Stimulated activated CD4-positive, alpha-beta T cell treated with anti-CD3 and anti-CD28 coated beads, Interleukin-1b, Interleukin-23, amount 100 ng/mL, for 4 hours (primary cell): ENCODE results near the gene AMD1.
"Not testable (repeated sequence)": the region's sequence is repeated elsewhere in the genome, so short reads cannot be mapped to it uniquely, and the experiment has no call there.

Experiments used
- DNase-seq, 2 donors: peaks; one replicate each; pipeline ENCODE4 v3.0.0-alpha.2; 2020; ENCODE audit warnings: low read depth in 2 of 2

Gene AMD1

GRCh38 chr6:110877569-110877968 lies 3.0 kb downstream of the AMD1 start:
- no peak for DNase-seq

GRCh38 chr6:110878751-110879522 lies 4.4 kb downstream of the AMD1 start:
- DNase-seq, result no peak

- no peak for DNase-seq
Measured at GRCh38 chr6:110880651-110881050, 6.1 kb downstream of the AMD1 start.

GRCh38 chr6:110881546-110882273 lies 7.1 kb downstream of the AMD1 start:
- no peak for DNase-seq

GRCh38 chr6:110882274-110882619 lies 7.7 kb downstream of the AMD1 start:
- no peak for DNase-seq

DNA sequence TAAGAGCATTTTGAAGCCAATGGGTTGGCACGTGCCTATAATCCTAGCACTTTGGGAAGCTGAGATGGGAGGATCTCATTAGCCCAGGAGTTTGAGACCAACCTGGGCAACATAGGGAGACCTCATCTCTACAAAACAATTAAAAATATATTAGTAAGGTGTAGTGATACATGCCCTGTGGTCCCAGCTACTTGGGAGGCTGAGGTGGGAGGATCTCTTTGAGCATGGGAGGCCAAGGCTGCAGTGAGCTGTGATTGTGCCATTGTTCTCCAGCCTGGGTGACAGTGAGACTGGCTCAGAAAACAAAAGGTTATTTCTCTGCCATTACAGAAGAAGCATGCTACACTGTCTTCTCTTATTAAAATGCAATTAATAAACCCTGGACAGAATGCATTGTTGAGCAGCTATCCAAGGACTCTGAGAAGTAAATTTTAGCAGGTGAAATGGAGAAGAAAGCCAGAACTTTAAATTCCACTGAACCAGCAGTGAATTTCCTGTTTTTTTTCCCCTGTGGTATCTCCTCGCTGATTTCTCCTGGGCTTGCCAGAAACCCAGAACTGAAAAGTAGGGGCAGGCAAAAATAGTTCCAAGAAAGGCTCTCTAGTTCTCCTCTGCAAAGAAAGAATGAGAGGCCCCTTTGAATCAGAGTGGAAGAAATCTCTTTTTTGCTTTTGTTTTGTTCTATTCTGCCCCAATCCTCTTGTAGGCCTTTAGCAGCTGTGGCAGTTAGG lies 8.4 kb downstream of the AMD1 start:
- no peak for DNase-seq

DNA sequence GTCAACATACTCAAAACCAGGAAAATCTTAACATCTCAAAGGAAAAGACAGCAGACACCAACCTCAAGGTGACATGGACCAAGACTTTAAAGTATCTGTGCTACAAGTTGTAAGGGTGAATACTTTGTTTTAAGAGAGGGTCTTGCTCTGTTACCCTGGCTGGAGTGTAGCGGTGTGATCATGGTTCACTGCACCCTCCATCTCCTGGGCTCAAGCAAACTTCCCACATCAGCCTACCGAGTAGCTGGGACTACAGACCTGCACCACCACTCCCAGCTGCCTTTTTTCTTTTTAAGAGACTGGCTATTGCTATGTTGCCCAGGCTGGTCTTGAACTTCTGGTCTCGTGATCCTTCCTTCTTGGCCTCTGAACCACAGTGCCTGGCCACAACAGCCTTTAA lies 9.7 kb downstream of the AMD1 start:
- DNase-seq, result no peak

GRCh38 chr6:110885526-110885925 lies 10.9 kb downstream of the AMD1 start:
- no peak for DNase-seq

GRCh38 chr6:110886555-110887167 lies 12.1 kb downstream of the AMD1 start:
- DNase-seq, result no peak

GRCh38 chr6:110890288-110890687 lies 15.7 kb downstream of the AMD1 start:
- DNase-seq, result no peak

- no peak for DNase-seq
Measured at GRCh38 chr6:110895907-110896608, 21.5 kb downstream of the AMD1 start.

GRCh38 chr6:110897433-110897832 lies 22.8 kb downstream of the AMD1 start:
- DNase-seq, result no peak

DNA sequence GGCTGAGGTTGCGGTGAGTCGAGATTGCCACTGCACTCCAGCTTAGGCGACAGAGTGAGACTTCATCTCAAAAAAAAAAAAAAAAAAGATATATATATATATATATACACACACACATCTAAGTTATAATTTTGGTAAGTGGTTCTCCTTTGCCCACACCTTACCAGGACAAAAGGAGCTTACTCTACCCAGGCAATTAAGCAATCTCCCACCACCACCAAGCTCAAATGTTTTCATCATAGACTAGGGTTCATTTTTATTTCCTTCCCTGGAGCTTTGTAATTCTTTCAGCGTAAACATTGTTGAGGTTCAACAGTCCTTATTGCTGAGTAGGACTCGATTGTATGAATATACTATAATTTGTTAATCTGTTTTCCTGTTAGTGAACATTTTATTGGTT lies 23.5 kb downstream of the AMD1 start:
- no peak for DNase-seq

GRCh38 chr6:110900028-110900598 lies 25.5 kb downstream of the AMD1 start:
- no peak for DNase-seq

DNA sequence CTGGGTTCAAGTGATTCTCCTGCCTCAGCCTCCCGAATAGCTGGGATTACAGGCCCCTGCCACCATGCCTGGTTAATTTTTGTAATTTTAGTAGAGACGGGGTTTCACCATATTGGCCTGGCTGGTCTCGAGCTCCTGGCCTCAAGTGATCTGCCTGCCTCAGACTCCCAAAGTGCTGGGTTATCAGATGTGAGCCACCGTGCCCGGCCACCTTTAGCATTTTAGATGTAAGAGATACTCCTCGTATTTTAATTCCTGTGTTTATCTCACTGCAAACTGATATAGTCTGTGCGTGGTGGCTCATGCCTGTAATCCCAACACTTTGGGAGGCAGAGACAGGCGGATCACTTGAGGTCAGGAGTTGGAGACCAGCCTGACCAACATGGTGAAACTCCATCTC lies 27.0 kb downstream of the AMD1 start:
- not testable (repeated sequence) for DNase-seq

- DNase-seq, result no peak
Measured at GRCh38 chr6:110902091-110902490, 27.5 kb downstream of the AMD1 start.

DNA sequence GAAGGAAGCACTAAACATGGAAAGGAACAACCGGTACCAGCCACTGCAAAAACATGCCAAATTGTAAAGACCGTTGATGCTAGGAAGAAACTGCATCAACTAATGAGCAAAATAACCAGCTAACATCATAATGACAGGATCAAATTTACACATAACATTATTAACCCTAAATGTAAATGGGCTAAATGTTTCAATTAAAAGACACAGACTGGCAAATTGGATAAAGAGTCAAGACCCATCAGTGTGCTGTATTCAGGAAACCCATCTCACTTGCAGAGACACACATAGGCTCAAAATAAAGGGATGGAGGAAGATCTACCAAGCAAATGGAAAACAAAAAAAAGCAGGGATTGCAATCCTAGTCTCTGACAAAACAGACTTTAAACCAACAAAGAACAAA lies 31.7 kb downstream of the AMD1 start:
- not testable (repeated sequence) for DNase-seq

- no peak for DNase-seq
Measured at GRCh38 chr6:110930781-110931180, 56.2 kb downstream of the AMD1 start.

- no peak for DNase-seq
Measured at GRCh38 chr6:110933912-110934311, 59.3 kb downstream of the AMD1 start.

DNA sequence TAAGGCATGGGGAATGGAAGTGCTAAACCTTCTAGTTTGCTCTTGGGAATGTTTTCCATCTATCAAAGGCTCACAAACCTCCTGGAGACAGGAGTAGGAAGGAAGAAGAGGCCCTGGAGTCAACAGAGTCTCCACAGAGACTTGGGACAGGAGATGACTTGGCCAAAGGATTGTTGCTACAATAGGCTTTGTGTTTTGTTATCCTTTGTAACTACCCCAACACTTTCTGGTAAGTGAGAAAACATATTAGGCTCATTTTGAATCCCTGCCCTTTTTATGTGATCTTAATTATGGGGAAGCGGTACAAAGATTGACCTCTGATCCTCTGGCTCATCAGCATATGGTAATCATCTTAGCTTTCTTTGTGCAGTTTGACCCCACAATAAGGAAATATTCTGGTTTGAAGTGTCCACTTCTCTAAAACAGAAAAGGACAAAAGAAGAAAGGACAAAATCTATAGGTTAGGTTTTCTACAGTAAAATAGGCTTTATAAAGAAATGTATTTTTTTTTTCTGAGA lies 59.9 kb downstream of the AMD1 start:
- no peak for DNase-seq

GRCh38 chr6:110935171-110935570 lies 60.6 kb downstream of the AMD1 start:
- no peak for DNase-seq
